Endodermal cell (in vitro differentiated cells): ENCODE results near the gene ADD1. TPM values are rescaled to one million over a fixed set of nuclear protein-coding genes. Genes with fewer than 3 reads are reported as not detected.

ENCODE experiments used
- DNase-seq: peaks from one replicate; pipeline ENCODE4 v3.0.0-alpha.2; 2017
- H3K27ac ChIP-seq: 2 replicates; pipeline ENCODE4 v1.5.1; 2013; ENCODE audit warnings: mild to moderate bottlenecking, low read depth, low read length, moderate library complexity
- H3K27me3 ChIP-seq: 2 replicates; pipeline ENCODE4 v1.6.1; 2013; ENCODE audit warnings: mild to moderate bottlenecking, low read length, moderate library complexity; ENCODE audit not compliant: insufficient read depth, control insufficient read depth, poor library complexity, severe bottlenecking
- H3K36me3 ChIP-seq: 2 replicates; pipeline ENCODE4 v1.7.0; 2013; ENCODE audit warnings: mild to moderate bottlenecking, low read length, moderate library complexity; ENCODE audit not compliant: control insufficient read depth, insufficient read depth
- H3K4me1 ChIP-seq: one replicate; pipeline ENCODE4 v1.7.0; 2013; ENCODE audit warnings: low read length; ENCODE audit not compliant: control insufficient read depth, insufficient read depth
- H3K4me3 ChIP-seq: 2 replicates; pipeline ENCODE4 v1.5.1; 2013; ENCODE audit warnings: mild to moderate bottlenecking, low read length, moderate library complexity
- H3K9ac ChIP-seq: 2 replicates; pipeline ENCODE4 v1.6.1; 2013; ENCODE audit warnings: mild to moderate bottlenecking, low read length, moderate library complexity; ENCODE audit not compliant: poor library complexity, severe bottlenecking; ENCODE audit errors: extremely low read depth
- H3K9me3 ChIP-seq: 2 replicates; pipeline ENCODE4 v1.6.1; 2013; ENCODE audit warnings: mild to moderate bottlenecking, low read length, moderate library complexity; ENCODE audit not compliant: control insufficient read depth
- H3K27ac Mint-ChIP-seq: 2 replicates; pipeline ENCODE4 v1.8.0; 2020; ENCODE audit warnings: mixed read lengths
- H3K27me3 Mint-ChIP-seq: 2 replicates; pipeline ENCODE4 v1.8.0; 2021; ENCODE audit warnings: mild to moderate bottlenecking, mixed read lengths; ENCODE audit not compliant: insufficient read depth
- H3K36me3 Mint-ChIP-seq: 2 replicates; pipeline ENCODE4 v1.8.0; 2020; ENCODE audit warnings: low read depth, mixed read lengths
- H3K4me1 Mint-ChIP-seq: 2 replicates; pipeline ENCODE4 v1.8.0; 2020; ENCODE audit warnings: mixed read lengths
- H3K4me3 Mint-ChIP-seq: 2 replicates; pipeline ENCODE4 v1.8.0; 2020; ENCODE audit warnings: mild to moderate bottlenecking, moderate library complexity, mixed read lengths
- H3K9me3 Mint-ChIP-seq: 2 replicates; pipeline ENCODE4 v1.8.0; 2020; ENCODE audit warnings: mild to moderate bottlenecking, mixed read lengths
- CTCF ChIP-seq: fragments of 200-600 bp; sonication (generic); conservative IDR thresholded peaks from 2 replicates; pipeline ENCODE4 v1.5.0; 2021; ENCODE audit warnings: antibody characterized with exemption, mild to moderate bottlenecking
- WGBS, 2 experiments: methylation state at CpG; one replicate each; pipeline versions ENCODE4 v1.1.5 to v1.1.7; 2013; ENCODE audit warnings: missing lambda C conversion rate in 2 of 2, mixed read lengths in 1 of 2; ENCODE audit not compliant: insufficient coverage in 1 of 2, insufficient read length in 1 of 2; 5-methylcytosine and 5-hydroxymethylcytosine counted together
- total RNA-seq, 2 donors: library from RNA; stranded (reverse); fragmentation: NEBNext Ultra II Directional in 1 of 2; extraction: Animal tissue kit (Norgen Biotek cat#: 25700) in 1 of 2; gene quantifications; 2 replicates in 1 of 2; 3 replicates in 1 of 2; pipeline ENCODE4 v1.2.1, GENCODE V29; 2021

The ADD1 gene
- total RNA-seq, 2 donors from 2014 or later: 231 to 257 TPM

DNA sequence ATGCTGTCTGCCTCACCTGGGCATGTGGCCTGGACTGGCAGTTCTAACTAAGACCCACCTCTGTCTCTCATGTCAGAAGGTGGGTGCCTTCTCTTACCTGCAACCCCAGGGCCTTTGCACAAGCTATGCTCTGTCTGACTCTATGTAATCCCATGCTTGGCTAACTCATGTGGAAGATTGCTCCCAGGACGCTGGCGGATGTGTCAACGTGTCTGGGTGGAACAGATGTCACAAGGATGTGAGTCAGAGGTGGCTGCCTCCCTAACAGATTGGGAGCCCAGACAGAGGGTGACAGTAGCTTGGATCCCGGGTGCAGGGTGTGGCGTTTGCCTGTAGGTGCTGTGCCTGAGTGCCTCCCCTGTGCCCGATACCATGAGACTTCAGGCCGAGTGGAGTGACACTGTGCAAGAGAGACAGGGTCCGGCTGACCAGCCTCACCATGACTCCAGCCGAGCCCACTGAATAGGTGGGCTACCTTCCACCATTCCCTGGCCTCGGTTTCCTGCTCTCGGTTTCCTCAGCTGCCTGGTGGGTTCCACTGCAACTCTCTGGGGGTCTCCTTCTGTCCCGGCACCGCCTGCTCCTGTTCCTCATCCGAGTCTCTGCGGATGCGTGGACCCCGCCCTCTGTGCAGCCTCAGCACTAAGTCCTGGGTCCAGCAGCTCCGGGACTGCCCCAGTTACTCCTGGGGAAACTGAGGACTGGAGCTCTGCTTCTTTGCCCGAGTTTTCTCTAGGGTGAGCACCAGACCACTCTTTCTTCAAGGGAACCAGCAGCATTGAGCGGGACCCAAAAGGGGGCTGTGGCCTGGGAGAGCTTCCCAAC, 39.8 kb upstream of the ADD1 start:
- Mint-ChIP-seq H3K4me1 (peaks cover 7% of the 10 kb centered on the region), H3K36me3 (no peaks in the 10 kb centered on the region), H3K27ac (no peak overlapping the region), H3K9me3 (no peaks in the 10 kb centered on the region), H3K4me3 (no peak overlapping the region), H3K27me3 (no peaks in the 10 kb centered on the region)
- TF ChIP-seq CTCF: no peak
- WGBS, 2 experiments: 92 to 93% methylated on average over 18 to 20 of the region's 20 CpGs
- Histone ChIP-seq H3K4me1 (no peaks in the 10 kb centered on the region), H3K9ac (no peak overlapping the region), H3K4me3 (no peak overlapping the region), H3K27ac (no peak overlapping the region), H3K9me3 (no peaks in the 10 kb centered on the region), H3K36me3 (no peaks in the 10 kb centered on the region), H3K27me3 (no peaks in the 10 kb centered on the region)
- DNase-seq: no peak

DNA sequence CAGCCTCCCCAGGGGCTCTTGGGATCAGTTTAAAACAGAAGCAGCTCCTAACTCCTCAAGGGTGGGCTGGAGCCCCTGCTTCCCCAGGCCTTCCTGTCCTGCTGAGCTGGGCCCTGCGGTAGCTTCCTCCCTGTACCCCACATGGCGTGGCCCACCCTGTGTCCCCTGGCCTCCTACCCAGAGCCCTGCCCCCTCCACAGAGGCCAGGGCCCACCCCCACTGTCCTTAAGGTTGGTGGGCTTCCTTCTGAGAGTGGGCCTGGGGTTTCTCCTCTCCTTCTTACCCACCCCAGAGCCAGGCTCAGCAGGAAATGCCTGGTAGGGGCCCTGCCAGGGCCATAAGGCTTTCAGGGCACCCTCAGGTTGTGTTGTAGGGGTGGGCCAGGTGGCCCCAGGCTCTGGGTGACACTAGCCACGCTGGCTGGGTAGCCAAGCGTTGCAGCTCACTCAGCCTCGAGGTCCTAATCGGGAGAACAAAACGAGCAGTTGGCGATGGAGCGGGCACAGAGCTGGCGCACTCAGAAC, 39.1 kb upstream of the ADD1 start:
- Histone ChIP-seq H3K4me3 (no peak overlapping the region), H3K9ac (no peak overlapping the region), H3K4me1 (no peaks in the 10 kb centered on the region), H3K36me3 (no peaks in the 10 kb centered on the region), H3K27me3 (no peaks in the 10 kb centered on the region), H3K9me3 (no peaks in the 10 kb centered on the region), H3K27ac (no peak overlapping the region)
- TF ChIP-seq CTCF: no peak
- DNase-seq: no peak
- Mint-ChIP-seq H3K36me3 (no peaks in the 10 kb centered on the region), H3K27me3 (no peaks in the 10 kb centered on the region), H3K4me1 (peaks cover 7% of the 10 kb centered on the region), H3K4me3 (no peak overlapping the region), H3K27ac (no peak overlapping the region), H3K9me3 (no peaks in the 10 kb centered on the region)
- WGBS, 2 experiments: 93 to 96% methylated on average over 4 to 10 of the region's 10 CpGs

DNA sequence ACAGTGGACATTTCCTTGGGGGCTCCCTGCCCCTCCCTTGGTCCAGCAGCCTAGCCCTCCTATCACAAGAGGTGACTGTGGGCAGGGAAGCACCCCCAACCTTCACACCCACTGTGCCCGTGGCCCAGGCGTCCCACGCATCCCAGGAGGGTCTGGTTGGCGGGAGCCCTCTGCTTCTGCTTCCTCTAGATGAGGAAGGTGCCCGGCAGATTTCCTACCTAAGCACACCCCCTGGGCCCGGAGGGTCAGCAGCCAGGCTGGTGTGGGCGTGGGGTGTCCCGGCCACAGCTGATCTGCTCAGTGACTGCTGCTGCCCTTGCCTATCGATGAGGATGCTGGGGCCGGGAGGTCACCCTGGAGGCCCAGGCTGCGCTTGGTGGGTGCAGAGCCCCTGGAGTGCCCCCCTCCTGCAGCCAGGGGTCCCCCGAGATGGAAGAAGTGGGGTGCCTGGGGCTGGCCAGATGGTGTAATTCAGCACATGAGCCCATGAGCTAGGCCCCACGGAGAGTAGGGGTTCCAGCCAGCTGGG, 38.6 kb upstream of the ADD1 start:
- H3K36me3 Mint-ChIP-seq: no peaks in the 10 kb centered on the region
- TF ChIP-seq CTCF: no peak
- no peaks in the 10 kb centered on the region for H3K9me3 ChIP-seq
- no peaks in the 10 kb centered on the region for H3K9me3 Mint-ChIP-seq
- H3K36me3 ChIP-seq: no peaks in the 10 kb centered on the region
- 90 to 98% methylated on average over 9 to 13 of the region's 13 CpGs for WGBS, 2 experiments
- no peak overlapping the region for H3K4me3 ChIP-seq
- H3K9ac ChIP-seq: no peak overlapping the region
- no peak overlapping the region for H3K27ac ChIP-seq
- no peaks in the 10 kb centered on the region for H3K27me3 ChIP-seq
- no peak for DNase-seq
- no peak overlapping the region for H3K4me3 Mint-ChIP-seq
- peaks cover 7% of the 10 kb centered on the region for H3K4me1 Mint-ChIP-seq
- no peaks in the 10 kb centered on the region for H3K27me3 Mint-ChIP-seq
- H3K4me1 ChIP-seq: no peaks in the 10 kb centered on the region
- H3K27ac Mint-ChIP-seq: no peak overlapping the region
